NCI-H460 (cell line): ENCODE measurements around the gene UBP1. TPM values are rescaled to one million over a fixed set of nuclear protein-coding genes. Genes with fewer than 3 reads are reported as not detected.
A peak's percentile ranks its signal among the peaks of the same experiment; 100 is the strongest.
"Not testable (repeated sequence)": the region's sequence is repeated elsewhere in the genome, so short reads cannot be mapped to it uniquely, and the experiment has no call there.

ENCODE experiments used
- DNase-seq: peaks from one replicate; pipeline ENCODE4 v3.0.0-alpha.2; 2016; ENCODE audit warnings: low read depth; ENCODE audit errors: extremely low read depth
- total RNA-seq: library from RNA; depleted of rRNA; stranded (reverse); fragments of >200 nt; shearing (Covaris generic); gene quantifications from 2 replicates; pipeline ENCODE4 v1.2.3, GENCODE V29; 2014

Gene UBP1
- total RNA-seq, 1 experiment from 2014 or later: 36.5 TPM

- DNase-seq: no peak
These were observed 1.9 kb downstream of the UBP1 start for GRCh38 chr3:33438284-33438668.

GRCh38 chr3:33437556-33438283 is 2.5 kb downstream of the UBP1 start:
- peak; percentile 24 for DNase-seq

DNA sequence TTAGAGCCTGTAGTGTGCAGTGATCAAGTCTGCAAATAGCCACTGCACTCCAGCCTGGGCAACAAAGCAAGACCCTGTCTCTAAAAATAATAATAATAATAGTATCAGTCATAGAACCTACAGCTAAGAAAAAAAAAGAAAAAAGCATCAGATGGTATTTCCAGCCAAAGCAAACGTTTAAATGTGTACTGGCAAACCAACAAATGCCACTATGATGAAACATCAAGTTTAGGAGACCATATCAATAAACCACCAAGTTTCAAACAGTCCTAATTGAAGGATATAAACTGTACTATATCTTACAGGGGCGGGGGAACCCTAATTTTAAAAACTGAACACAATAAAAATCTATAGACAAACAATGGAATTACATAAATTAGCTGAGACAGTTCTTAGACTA is 6.4 kb downstream of the UBP1 start:
- no peak for DNase-seq

GRCh38 chr3:33430571-33430970 is 9.6 kb downstream of the UBP1 start:
- DNase-seq: no peak

DNA sequence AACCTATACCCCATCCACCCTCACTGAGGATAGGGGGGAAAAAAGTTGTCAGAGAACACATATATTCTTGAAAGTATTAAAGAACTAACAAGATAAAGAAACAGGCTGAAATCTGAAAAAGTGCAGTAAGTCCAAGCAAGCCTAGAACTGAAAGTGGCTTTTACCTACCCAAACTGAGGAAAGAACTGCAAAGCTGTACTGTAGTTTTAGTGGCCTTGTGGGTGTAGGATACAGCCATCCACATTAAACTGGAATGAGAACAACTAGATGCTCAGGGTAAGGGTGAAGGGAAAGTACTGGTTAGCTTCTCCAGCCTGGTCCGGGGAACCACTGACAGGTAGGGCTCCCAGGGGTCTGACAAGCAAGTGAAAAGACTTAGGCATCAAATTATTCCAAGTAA is 10.1 kb downstream of the UBP1 start:
- no peak for DNase-seq

DNA sequence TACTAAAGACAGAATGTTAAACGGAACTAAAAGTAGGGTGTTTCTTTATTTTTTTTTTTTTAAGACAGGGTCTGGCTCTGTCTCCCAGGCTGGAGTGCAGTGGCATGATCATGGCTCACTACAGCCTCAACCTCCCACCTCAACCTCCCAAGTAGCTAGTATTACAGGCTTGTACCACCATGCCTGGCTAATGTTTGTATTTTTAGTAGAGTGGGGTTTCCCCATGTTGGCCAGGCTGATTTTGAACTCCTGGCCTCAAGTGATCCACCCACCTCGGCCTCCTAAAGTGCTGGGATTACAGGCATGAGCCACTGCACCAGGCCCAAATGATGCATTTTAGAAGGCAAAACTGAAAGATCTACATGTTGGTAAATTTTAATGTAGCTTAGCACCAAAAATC is 10.9 kb downstream of the UBP1 start:
- DNase-seq: not testable (repeated sequence)

DNA sequence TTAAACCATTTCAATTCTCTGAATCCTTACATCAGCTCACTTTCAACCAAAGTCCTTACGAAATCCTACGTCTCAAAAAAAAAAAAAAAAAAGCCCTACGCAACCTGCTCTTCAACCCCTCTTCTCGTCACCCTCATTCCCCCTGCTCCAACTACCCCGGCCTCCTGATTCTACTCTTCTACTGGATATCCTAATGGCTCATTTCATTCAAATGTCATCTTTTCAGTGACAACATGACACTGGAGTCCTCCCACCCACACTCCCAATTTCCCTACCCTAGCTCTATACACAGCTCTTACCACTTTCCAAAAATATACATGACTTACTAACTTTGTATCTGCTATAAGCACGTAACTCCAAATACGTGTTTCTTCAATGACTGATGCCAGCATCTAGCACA is 11.5 kb downstream of the UBP1 start:
- DNase-seq: no peak

DNA sequence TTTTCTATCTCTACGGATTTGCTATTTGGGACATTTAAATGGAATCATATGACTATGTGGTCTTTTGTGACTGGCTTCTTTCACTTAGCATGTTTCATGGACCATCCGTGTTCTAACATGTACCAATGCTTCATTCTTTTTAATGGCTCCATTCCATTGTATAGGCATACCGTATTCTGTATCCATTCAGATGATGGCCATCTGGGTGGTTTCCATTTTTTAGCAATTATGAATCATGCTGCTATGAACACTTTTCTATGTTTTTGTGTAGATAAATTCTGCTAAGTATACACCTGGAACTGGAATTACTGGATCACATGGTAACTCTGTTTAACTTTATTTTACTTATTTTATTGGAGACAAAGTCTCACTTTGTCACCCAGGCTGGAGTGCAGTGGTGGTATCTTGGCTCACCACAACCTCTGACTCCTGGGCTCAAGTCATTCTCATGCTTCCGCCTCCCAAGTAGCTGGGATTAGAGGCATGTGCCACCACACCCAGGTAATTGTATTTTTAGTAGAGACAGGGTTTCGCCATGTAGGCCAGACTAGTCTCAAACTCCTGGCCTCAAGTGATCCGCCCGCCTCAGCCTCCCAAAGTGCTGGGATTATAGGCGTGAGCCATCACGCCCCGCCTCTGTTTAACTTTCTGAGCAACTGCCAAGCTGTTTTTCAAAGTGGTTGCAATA is 13.4 kb downstream of the UBP1 start:
- DNase-seq: no peak

DNA sequence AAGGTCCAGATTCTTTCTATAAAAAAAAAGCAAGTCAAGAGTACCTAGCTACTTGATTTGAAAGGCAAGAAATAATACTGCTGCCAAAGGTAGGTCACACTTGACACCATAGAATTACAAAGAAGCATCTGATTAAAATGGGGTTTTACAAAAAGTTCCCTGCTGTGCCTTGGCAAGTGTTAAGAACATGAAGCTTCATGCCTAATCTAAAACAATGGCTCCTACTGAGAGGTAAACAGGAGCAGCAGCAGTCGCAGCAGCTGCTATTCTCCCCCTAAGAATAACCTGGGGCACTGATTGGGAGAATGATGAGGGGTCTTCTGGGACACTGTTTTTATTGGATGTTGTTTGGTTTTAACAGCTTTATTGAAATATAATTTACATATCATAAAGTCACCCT is 14.1 kb downstream of the UBP1 start:
- DNase-seq: no peak

DNA sequence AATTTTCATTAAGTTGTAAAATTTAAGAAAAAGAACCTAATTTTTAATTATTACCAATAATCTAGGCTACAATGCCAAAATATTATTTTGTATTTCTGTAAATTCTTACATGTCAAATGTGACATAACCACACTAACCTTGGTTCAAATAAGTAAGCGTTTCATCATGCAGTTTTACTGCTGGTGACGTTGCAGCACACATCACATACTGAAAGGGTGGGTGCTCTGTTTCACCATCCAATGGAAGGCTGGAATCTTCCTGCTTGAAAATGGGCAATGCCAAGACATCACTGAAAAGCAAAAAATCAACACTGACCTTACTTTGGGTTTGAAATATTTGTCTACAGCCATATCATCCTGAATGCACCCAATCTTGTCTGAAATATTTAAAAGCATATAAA is 14.8 kb downstream of the UBP1 start:
- DNase-seq: no peak

- DNase-seq: no peak
These were observed 15.4 kb downstream of the UBP1 start for GRCh38 chr3:33424606-33425452.

- no peak for DNase-seq
These were observed 19.2 kb downstream of the UBP1 start for GRCh38 chr3:33420966-33421365.

GRCh38 chr3:33419948-33420347 is 20.3 kb downstream of the UBP1 start:
- no peak for DNase-seq

- DNase-seq: no peak
These were observed 23.0 kb downstream of the UBP1 start for GRCh38 chr3:33417066-33417673.

DNA sequence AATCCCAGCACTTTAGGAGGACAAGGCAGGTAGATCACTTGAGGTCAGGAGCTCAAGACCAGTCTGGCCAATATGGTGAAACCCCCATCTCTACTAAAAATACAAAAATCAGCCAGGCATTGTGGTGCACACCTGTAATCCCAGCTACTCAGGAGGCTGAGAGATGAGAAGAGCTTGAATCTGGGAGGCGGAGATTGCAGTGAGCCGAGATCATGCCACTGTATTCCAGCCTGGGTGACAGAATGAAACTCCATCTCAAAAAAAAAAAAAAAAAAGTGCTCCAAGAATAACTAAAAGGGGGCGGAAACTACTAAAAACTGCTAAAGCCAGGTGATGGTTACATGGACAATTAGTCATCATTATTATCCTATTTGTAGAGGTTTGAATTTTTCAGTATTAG is 29.4 kb downstream of the UBP1 start:
- DNase-seq: not testable (repeated sequence)

DNA sequence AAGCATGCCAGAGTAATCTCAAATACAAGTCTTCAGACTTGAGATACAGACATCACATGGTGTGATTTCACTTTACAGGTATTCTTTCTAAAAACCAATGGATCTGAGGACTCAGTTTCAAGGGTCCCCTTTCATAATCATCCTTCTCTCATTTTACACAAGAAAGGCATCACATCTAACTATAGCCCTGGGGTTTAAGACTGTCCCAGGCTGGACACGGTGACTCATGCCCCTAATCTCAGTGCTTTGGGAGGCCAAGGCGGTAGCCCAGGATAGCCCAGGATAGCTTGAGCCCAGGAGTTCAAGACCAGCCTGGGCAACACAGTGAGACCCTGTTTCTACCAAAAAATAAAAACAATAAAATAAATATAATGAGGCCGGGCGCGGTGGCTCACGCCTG is 36.4 kb downstream of the UBP1 start:
- no peak for DNase-seq

DNA sequence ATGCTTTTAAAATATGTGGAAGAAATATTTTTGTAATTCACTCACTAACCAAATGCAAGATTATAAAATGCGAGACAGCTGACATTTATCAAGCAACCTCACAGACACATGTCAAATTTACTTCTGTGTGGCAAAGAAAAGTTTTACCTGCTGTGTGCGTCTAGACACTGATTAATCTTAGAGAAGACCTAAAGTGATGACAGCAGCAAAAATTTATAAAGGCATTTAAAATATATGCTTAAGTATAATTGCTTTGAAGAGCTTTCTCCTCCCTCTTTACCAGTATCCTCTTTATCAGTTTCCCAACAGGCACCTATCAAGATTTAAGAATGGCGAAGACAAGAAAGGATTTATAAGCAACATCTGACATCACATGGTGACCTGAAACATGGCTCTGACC is 37.3 kb downstream of the UBP1 start:
- no peak for DNase-seq

GRCh38 chr3:33401781-33402180 is 38.4 kb downstream of the UBP1 start:
- no peak for DNase-seq

DNA sequence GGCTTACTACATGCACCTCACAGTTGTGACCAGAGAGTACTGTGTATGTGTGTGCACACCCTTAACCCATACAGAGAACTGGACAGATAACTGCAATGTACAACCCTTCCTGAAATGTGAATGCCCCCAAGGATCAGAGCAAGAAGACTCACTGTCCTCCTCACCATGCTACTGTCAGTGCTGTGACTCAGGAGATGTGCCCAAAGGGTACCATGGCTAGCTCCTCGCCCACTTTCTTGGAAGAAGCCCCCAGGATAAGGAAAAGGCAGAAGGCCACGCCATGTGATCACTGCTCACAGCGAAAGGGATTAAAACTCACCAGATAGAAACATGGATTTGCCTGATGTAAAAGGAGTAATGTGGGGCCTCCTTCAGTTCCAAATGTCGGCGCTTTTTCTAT is 41.8 kb downstream of the UBP1 start:
- no peak for DNase-seq

DNA sequence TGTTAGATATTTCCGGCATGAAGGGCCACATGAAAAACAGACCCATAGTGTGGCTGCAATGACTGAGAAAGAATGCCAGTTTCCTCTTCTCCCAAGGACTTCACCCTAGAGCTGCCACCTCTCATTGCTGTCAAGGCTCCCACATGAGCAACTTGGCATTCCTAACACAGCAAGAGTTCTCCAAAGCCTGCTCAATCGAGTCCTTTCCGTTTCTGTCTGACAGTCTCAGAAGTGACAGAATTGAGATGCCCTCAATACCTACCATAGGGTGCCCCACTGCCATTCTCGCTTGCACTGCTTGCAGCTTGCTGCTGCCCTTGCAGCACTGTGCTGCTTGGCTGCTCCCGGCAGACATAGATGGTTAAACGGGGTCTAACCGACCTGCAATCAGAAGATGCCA is 44.3 kb downstream of the UBP1 start:
- DNase-seq: no peak

DNA sequence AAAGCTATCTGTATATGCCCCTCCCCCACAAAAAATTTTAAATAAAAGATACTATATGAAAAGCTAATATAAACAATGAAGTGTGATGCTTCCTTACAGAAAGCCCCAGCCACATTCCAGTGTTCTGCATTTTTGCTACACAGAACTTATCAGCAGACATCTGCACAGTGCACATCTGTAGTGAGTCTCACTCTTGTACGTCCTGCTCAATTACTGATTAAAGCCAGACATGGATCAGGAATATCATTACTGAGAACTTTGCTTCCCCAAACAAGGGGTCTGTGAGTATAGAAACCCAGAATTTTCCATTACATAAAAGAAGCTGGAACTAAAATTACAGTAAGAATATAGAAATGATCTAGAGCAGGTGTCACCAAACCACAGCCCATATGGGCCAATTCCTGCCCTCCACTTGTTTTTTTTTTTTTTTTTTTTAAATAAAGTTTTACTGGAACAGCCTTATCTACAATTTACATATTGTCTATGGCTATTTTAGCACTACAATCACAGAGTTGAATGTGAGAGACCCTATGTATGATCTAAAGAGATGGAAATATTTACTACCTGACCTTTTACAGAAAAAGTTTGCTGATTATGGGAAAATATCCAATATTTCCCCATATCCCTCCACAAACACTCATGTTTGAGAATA is 45.7 kb downstream of the UBP1 start:
- DNase-seq: no peak
